Neural cell (in vitro differentiated cells): ENCODE results near the gene KRTAP29-1. TPM values are rescaled to one million over a fixed set of nuclear protein-coding genes. Genes with fewer than 3 reads are reported as not detected.

Source experiments
- H2AFZ ChIP-seq: fragments of 200-600, 300-800 bp; sonication (generic), shearing (Covaris generic); 2 replicates; pipeline ENCODE4 v1.6.0; 2014; ENCODE audit warnings: low read depth, mild to moderate bottlenecking, antibody characterized with exemption, low read length, moderate library complexity
- H3F3A ChIP-seq: fragments of 200-600 bp; shearing (Covaris generic); 2 replicates; pipeline ENCODE4 v1.6.1; 2016; ENCODE audit warnings: mild to moderate bottlenecking, moderate library complexity, mixed read lengths, antibody characterized with exemption, low read length; ENCODE audit not compliant: insufficient read depth, poor library complexity, severe bottlenecking
- H3K27ac ChIP-seq: fragments of 200-600, 300-800 bp; sonication (generic), shearing (Covaris generic); 2 replicates; pipeline ENCODE4 v1.5.1; 2014; ENCODE audit warnings: mild to moderate bottlenecking, low read length, moderate library complexity
- H3K27me3 ChIP-seq: fragments of 300-800, 200-600 bp; sonication (generic), shearing (Covaris generic); 2 replicates; pipeline ENCODE4 v1.6.0; 2014; ENCODE audit warnings: mild to moderate bottlenecking, low read depth, low read length, moderate library complexity; ENCODE audit not compliant: insufficient read depth
- H3K36me3 ChIP-seq: fragments of 300-800, 200-600 bp; sonication (generic), shearing (Covaris generic); 2 replicates; pipeline ENCODE4 v1.5.1; 2014; ENCODE audit warnings: mild to moderate bottlenecking, antibody characterized with exemption, low read length, moderate library complexity; ENCODE audit not compliant: insufficient read depth
- H3K4me2 ChIP-seq: fragments of 300-800, 200-600 bp; sonication (generic), shearing (Covaris generic); 2 replicates; pipeline ENCODE4 v1.6.0; 2014; ENCODE audit warnings: mild to moderate bottlenecking, low read length
- H3K4me3 ChIP-seq: fragments of 300-800, 200-600 bp; sonication (generic), shearing (Covaris generic); 2 replicates; pipeline ENCODE4 v1.5.1; 2014; ENCODE audit warnings: mild to moderate bottlenecking, low read length, moderate library complexity
- H3K79me2 ChIP-seq: fragments of 200-600 bp; shearing (Covaris generic); replicated peaks from 2 replicates; pipeline ENCODE4 v1.6.0; 2014; ENCODE audit warnings: mild to moderate bottlenecking, low read length, moderate library complexity; ENCODE audit not compliant: insufficient read depth
- H3K9ac ChIP-seq: fragments of 300-800, 200-600 bp; sonication (generic), shearing (Covaris generic); 2 replicates; pipeline ENCODE4 v1.6.1; 2016; ENCODE audit warnings: mild to moderate bottlenecking, low read length, mixed read lengths
- H3K9me2 ChIP-seq: fragments of 200-600 bp; shearing (Covaris generic); 2 replicates; pipeline ENCODE4 v1.6.1; 2016; ENCODE audit warnings: mild to moderate bottlenecking, low read length, mixed read lengths; ENCODE audit not compliant: insufficient read depth
- H3K9me3 ChIP-seq: fragments of 200-600, 300-800 bp; sonication (generic), shearing (Covaris generic); 2 replicates; pipeline ENCODE4 v1.6.1; 2016; ENCODE audit warnings: mild to moderate bottlenecking, mixed run types, low read length, moderate library complexity, mixed read lengths
- H4K20me1 ChIP-seq: fragments of 200-600 bp; shearing (Covaris generic); 2 replicates; pipeline ENCODE4 v1.6.1; 2016; ENCODE audit warnings: mild to moderate bottlenecking, mixed run types; ENCODE audit not compliant: insufficient read depth
- CTCF ChIP-seq: fragments of 450-650 bp; IDR thresholded peaks from 2 replicates; pipeline ENCODE4 v1.5.1; 2014; ENCODE audit warnings: antibody characterized with exemption, mild to moderate bottlenecking, moderate library complexity; ENCODE audit not compliant: poor library complexity, severe bottlenecking
- EP300 ChIP-seq: fragments of 450-650 bp; conservative IDR thresholded peaks from 2 replicates; pipeline ENCODE4 v1.6.1; 2014; ENCODE audit warnings: antibody characterized with exemption, mild to moderate bottlenecking, moderate library complexity; ENCODE audit not compliant: poor library complexity, severe bottlenecking
- EZH2 ChIP-seq: fragments of 200-600, 300-800 bp; shearing (Covaris generic), sonication (generic); IDR thresholded peaks from 2 replicates; pipeline ENCODE4 v1.6.1; 2014; ENCODE audit warnings: antibody characterized with exemption, low read length, borderline replicate concordance, mild to moderate bottlenecking; ENCODE audit not compliant: insufficient read depth, poor library complexity, severe bottlenecking
- MXI1 ChIP-seq: fragments of 450-650 bp; conservative IDR thresholded peaks from 2 replicates; pipeline ENCODE4 v1.6.1; 2014; ENCODE audit warnings: antibody characterized with exemption, mild to moderate bottlenecking; ENCODE audit not compliant: poor library complexity, severe bottlenecking
- POLR2AphosphoS5 ChIP-seq: IDR thresholded peaks from 2 replicates; pipeline ENCODE4 v1.6.1; 2012
- RAD21 ChIP-seq: fragments of 450-650 bp; conservative IDR thresholded peaks from 2 replicates; pipeline ENCODE4 v1.6.1; 2014; ENCODE audit warnings: antibody characterized with exemption, mild to moderate bottlenecking, moderate library complexity
- REST ChIP-seq: IDR thresholded peaks from 2 replicates; pipeline ENCODE4 v1.6.1; 2012; ENCODE audit warnings: borderline replicate concordance
- SMC3 ChIP-seq: fragments of 450-650 bp; conservative IDR thresholded peaks from 2 replicates; pipeline ENCODE4 v1.6.1; 2014; ENCODE audit warnings: antibody characterized with exemption, mild to moderate bottlenecking, moderate library complexity; ENCODE audit not compliant: poor library complexity
- TAF1 ChIP-seq: IDR thresholded peaks from 2 replicates; pipeline ENCODE4 v1.6.1; 2012; ENCODE audit warnings: low read depth
- polyA plus RNA-seq: library from polyadenylated mRNA; depleted of rRNA; stranded (reverse); fragments of >200 nt; gene quantifications from 2 replicates; pipeline ENCODE4 v1.2.3, GENCODE V29; 2014

KRTAP29-1 gene
- polyA plus RNA-seq, 1 donor from 2014 or later, result not detected

GRCh38 chr17:41326173-41327145 is 23.8 kb upstream of the KRTAP29-1 start:
- Histone ChIP-seq H3F3A (no peaks in the 10 kb centered on the region), H3K79me2 (no peaks in the 10 kb centered on the region), H2AFZ (no peak overlapping the region), H3K4me3 (no peak overlapping the region), H3K9me3 (no peaks in the 10 kb centered on the region), H3K4me2 (no peak overlapping the region), H3K27ac (no peak overlapping the region), H4K20me1 (no peaks in the 10 kb centered on the region), H3K9me2 (no peaks in the 10 kb centered on the region), H3K27me3 (no peaks in the 10 kb centered on the region), H3K9ac (no peak overlapping the region), H3K36me3 (no peaks in the 10 kb centered on the region)
- TF ChIP-seq RAD21, result no peak
- no peak for TF ChIP-seq REST
- TF ChIP-seq SMC3, result no peak
- no peak for TF ChIP-seq POLR2AphosphoS5
- TF ChIP-seq EZH2, result no peak
- no peak for TF ChIP-seq TAF1
- no peak for TF ChIP-seq MXI1
- no peak for TF ChIP-seq CTCF
- no peak for TF ChIP-seq EP300

GRCh38 chr17:41325611-41326010 is 23.0 kb upstream of the KRTAP29-1 start:
- Histone ChIP-seq H3K27me3 (no peaks in the 10 kb centered on the region), H3K9me3 (no peaks in the 10 kb centered on the region), H3K9me2 (no peaks in the 10 kb centered on the region), H3K79me2 (no peaks in the 10 kb centered on the region), H4K20me1 (no peaks in the 10 kb centered on the region), H3K4me3 (no peak overlapping the region), H3K4me2 (no peak overlapping the region), H3K9ac (no peak overlapping the region), H3K27ac (no peak overlapping the region), H2AFZ (no peak overlapping the region), H3F3A (no peaks in the 10 kb centered on the region), H3K36me3 (no peaks in the 10 kb centered on the region)
- TF ChIP-seq MXI1, result no peak
- TF ChIP-seq EZH2, result no peak
- TF ChIP-seq POLR2AphosphoS5, result no peak
- TF ChIP-seq SMC3, result no peak
- TF ChIP-seq RAD21, result no peak
- TF ChIP-seq CTCF, result no peak
- no peak for TF ChIP-seq TAF1
- no peak for TF ChIP-seq REST
- TF ChIP-seq EP300, result no peak
